22Rv1 (cell line): ENCODE measurements around the gene APH1B.

Source experiments
- CTCF ChIP-seq: fragments of 450-650 bp; IDR thresholded peaks from 2 replicates; pipeline ENCODE4 v1.5.1; 2017; ENCODE audit warnings: mild to moderate bottlenecking
- ZFX ChIP-seq: fragments of 450-650 bp; IDR thresholded peaks from 2 replicates; pipeline ENCODE4 v1.6.1; 2017; ENCODE audit warnings: antibody characterized with exemption, borderline replicate concordance

GRCh38 chr15:63261311-63261710 is 16.1 kb upstream of the APH1B start:
- TF ChIP-seq CTCF (no peak), ZFX (no peak)
